ENCODE measurements around the gene KIF2C.

DNA sequence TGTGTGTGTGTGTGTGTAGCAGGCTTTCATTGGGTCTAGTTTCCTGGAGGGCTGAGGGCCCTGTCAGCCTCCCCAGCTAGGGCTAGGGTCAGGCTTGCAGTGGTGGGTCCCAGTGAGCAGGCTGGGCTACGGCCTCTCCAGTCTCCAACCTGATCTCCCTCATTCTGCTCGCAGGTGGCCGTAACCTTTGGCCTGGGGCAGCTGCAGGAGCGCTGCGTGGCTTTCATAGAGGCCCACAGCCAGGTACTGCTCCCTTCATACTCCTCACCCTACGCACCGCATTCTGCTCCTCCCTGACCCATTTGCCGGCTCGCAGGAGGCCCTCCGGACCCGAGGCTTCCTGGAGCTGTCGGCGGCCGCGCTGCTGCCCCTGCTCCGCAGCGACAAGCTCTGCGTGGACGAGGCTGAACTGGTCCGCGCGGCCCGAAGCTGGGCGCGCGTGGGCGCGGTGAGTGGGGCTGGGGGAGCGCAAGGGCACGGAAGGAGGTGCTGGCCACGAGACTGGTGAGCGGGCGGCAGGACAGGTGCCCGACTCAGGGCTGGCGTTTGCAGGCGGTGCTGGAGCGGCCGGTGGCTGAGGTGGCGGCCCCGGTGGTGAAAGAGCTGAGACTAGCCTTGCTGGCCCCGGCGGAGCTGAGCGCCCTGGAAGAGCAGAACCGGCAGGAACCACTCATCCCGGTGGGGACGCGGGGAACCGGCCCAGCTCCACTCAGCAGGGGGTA lies 73.3 kb downstream of the KIF2C start:
- TF ChIP-seq, protein P1, sequence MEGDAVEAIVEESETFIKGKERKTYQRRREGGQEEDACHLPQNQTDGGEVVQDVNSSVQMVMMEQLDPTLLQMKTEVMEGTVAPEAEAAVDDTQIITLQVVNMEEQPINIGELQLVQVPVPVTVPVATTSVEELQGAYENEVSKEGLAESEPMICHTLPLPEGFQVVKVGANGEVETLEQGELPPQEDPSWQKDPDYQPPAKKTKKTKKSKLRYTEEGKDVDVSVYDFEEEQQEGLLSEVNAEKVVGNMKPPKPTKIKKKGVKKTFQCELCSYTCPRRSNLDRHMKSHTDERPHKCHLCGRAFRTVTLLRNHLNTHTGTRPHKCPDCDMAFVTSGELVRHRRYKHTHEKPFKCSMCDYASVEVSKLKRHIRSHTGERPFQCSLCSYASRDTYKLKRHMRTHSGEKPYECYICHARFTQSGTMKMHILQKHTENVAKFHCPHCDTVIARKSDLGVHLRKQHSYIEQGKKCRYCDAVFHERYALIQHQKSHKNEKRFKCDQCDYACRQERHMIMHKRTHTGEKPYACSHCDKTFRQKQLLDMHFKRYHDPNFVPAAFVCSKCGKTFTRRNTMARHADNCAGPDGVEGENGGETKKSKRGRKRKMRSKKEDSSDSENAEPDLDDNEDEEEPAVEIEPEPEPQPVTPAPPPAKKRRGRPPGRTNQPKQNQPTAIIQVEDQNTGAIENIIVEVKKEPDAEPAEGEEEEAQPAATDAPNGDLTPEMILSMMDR (IDR thresholded peaks at IDR 0.05; ENCODE audit: poor library complexity, severe bottlenecking), result no peak
- no peak for TF ChIP-seq EZH2 (IDR thresholded peaks at IDR 0.05; ENCODE audit: borderline replicate concordance, insufficient read depth, low read length, poor library complexity, severe bottlenecking)

Data from neural cell (in vitro differentiated cells).